ENCODE measurements around the gene TWIST2.

The TWIST2 gene

GRCh38 chr2:238915196-238915595, 67.3 kb downstream of the TWIST2 start:
- TF ChIP-seq SIN3A (IDR thresholded peaks at IDR 0.05; ENCODE audit: borderline replicate concordance, insufficient read depth, low read length) (no peak), POLR2AphosphoS5 (IDR thresholded peaks at IDR 0.05; ENCODE audit: low read depth, low read length) (no peak), FOXP2 (optimal IDR thresholded peaks at IDR 0.05; ENCODE audit: borderline replicate concordance, extremely low read depth, extremely low read length, insufficient read depth) (no peak), TAF1 (IDR thresholded peaks at IDR 0.05; ENCODE audit: borderline replicate concordance, insufficient read depth, low read length) (no peak)
- TF ChIP-seq, protein P1, sequence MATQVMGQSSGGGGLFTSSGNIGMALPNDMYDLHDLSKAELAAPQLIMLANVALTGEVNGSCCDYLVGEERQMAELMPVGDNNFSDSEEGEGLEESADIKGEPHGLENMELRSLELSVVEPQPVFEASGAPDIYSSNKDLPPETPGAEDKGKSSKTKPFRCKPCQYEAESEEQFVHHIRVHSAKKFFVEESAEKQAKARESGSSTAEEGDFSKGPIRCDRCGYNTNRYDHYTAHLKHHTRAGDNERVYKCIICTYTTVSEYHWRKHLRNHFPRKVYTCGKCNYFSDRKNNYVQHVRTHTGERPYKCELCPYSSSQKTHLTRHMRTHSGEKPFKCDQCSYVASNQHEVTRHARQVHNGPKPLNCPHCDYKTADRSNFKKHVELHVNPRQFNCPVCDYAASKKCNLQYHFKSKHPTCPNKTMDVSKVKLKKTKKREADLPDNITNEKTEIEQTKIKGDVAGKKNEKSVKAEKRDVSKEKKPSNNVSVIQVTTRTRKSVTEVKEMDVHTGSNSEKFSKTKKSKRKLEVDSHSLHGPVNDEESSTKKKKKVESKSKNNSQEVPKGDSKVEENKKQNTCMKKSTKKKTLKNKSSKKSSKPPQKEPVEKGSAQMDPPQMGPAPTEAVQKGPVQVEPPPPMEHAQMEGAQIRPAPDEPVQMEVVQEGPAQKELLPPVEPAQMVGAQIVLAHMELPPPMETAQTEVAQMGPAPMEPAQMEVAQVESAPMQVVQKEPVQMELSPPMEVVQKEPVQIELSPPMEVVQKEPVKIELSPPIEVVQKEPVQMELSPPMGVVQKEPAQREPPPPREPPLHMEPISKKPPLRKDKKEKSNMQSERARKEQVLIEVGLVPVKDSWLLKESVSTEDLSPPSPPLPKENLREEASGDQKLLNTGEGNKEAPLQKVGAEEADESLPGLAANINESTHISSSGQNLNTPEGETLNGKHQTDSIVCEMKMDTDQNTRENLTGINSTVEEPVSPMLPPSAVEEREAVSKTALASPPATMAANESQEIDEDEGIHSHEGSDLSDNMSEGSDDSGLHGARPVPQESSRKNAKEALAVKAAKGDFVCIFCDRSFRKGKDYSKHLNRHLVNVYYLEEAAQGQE (IDR thresholded peaks at IDR 0.05; ENCODE audit: insufficient read depth in 1 of 2, low read depth in 2 of 2, low read length in 2 of 2) = no peak

- TF ChIP-seq, protein P1 (IDR thresholded peaks at IDR 0.05; ENCODE audit: insufficient read depth in 1 of 2, low read depth in 2 of 2, low read length in 2 of 2) = no peak
- TF ChIP-seq TAF1 (IDR thresholded peaks at IDR 0.05; ENCODE audit: borderline replicate concordance, insufficient read depth, low read length) = no peak
- no peak for TF ChIP-seq FOXP2 (optimal IDR thresholded peaks at IDR 0.05; ENCODE audit: borderline replicate concordance, extremely low read depth, extremely low read length, insufficient read depth)
- TF ChIP-seq POLR2AphosphoS5 (IDR thresholded peaks at IDR 0.05; ENCODE audit: low read depth, low read length) = no peak
- TF ChIP-seq SIN3A (IDR thresholded peaks at IDR 0.05; ENCODE audit: borderline replicate concordance, insufficient read depth, low read length) = no peak
Observed at GRCh38 chr2:238915596-238915995, 67.7 kb downstream of the TWIST2 start.

DNA sequence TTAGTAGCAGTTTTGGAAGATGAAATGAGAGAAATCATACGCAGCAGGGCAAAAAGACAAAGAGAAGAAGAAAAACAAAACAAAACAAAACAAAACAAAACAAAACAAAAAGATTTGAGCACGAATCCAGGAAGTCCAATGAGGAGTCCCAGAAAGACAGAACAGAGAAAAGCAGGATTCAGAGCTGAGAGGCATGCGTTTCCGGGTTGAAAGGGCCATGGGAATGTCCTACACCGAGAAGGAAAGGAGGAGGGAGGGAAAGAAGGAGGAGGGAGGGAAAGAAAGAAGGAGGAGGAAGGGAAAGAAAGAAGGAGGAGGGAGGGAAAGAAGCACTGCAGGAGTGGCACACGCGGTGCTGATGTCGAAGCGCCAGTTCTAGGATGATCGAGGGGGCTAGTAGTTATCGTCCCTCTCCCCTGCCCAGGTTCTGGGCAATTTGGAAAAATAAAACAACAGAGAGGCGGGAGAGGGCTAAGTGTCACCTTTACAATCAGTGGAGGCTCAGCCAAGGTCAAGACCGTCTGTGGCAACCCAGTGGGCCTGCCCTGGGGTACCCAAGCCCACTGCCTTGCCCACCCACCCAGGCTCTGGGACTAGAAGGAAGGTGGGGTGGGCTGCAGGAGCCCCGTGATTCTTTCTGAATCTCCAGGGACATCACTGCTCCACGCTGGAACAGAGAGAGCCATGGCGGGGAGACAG, 68.4 kb downstream of the TWIST2 start:
- TF ChIP-seq POLR2AphosphoS5 (IDR thresholded peaks at IDR 0.05; ENCODE audit: low read depth, low read length) (no peak), TAF1 (IDR thresholded peaks at IDR 0.05; ENCODE audit: borderline replicate concordance, insufficient read depth, low read length) (no peak), FOXP2 (optimal IDR thresholded peaks at IDR 0.05; ENCODE audit: borderline replicate concordance, extremely low read depth, extremely low read length, insufficient read depth) (no peak), SIN3A (IDR thresholded peaks at IDR 0.05; ENCODE audit: borderline replicate concordance, insufficient read depth, low read length) (no peak)
- TF ChIP-seq, protein P1 (IDR thresholded peaks at IDR 0.05; ENCODE audit: insufficient read depth in 1 of 2, low read depth in 2 of 2, low read length in 2 of 2) = no peak

- TF ChIP-seq POLR2AphosphoS5 (IDR thresholded peaks at IDR 0.05; ENCODE audit: low read depth, low read length) = no peak
- no peak for TF ChIP-seq FOXP2 (optimal IDR thresholded peaks at IDR 0.05; ENCODE audit: borderline replicate concordance, extremely low read depth, extremely low read length, insufficient read depth)
- TF ChIP-seq TAF1 (IDR thresholded peaks at IDR 0.05; ENCODE audit: borderline replicate concordance, insufficient read depth, low read length) = no peak
- no peak for TF ChIP-seq SIN3A (IDR thresholded peaks at IDR 0.05; ENCODE audit: borderline replicate concordance, insufficient read depth, low read length)
- TF ChIP-seq, protein P1 (IDR thresholded peaks at IDR 0.05; ENCODE audit: insufficient read depth in 1 of 2, low read depth in 2 of 2, low read length in 2 of 2) = no peak
Observed at GRCh38 chr2:238916875-238917590, 69.1 kb downstream of the TWIST2 start.
